NT2/D1 (cell line): ENCODE data around the gene RAB1A.
"Not testable (repeated sequence)": the region's sequence is repeated elsewhere in the genome, so short reads cannot be mapped to it uniquely, and the experiment has no call there.

Source experiments
- SUZ12 ChIP-seq: IDR thresholded peaks from 2 replicates; pipeline ENCODE4 v1.6.1; 2011; ENCODE audit not compliant: insufficient read length, insufficient read depth; ENCODE audit errors: extremely low read depth
- YY1 ChIP-seq: IDR thresholded peaks from 2 replicates; pipeline ENCODE4 v1.6.1; 2011; ENCODE audit not compliant: insufficient read length, insufficient read depth
- ZNF274 ChIP-seq: IDR thresholded peaks from 2 replicates; pipeline ENCODE4 v1.6.1; 2011; ENCODE audit warnings: mild to moderate bottlenecking, low read depth, low read length

- TF ChIP-seq SUZ12, YY1, ZNF274: not testable (repeated sequence)
These were observed 44.1 kb upstream of the RAB1A start for GRCh38 chr2:65174031-65174430.
